ENCODE measurements around the gene HSPBAP1.

Gene HSPBAP1

DNA sequence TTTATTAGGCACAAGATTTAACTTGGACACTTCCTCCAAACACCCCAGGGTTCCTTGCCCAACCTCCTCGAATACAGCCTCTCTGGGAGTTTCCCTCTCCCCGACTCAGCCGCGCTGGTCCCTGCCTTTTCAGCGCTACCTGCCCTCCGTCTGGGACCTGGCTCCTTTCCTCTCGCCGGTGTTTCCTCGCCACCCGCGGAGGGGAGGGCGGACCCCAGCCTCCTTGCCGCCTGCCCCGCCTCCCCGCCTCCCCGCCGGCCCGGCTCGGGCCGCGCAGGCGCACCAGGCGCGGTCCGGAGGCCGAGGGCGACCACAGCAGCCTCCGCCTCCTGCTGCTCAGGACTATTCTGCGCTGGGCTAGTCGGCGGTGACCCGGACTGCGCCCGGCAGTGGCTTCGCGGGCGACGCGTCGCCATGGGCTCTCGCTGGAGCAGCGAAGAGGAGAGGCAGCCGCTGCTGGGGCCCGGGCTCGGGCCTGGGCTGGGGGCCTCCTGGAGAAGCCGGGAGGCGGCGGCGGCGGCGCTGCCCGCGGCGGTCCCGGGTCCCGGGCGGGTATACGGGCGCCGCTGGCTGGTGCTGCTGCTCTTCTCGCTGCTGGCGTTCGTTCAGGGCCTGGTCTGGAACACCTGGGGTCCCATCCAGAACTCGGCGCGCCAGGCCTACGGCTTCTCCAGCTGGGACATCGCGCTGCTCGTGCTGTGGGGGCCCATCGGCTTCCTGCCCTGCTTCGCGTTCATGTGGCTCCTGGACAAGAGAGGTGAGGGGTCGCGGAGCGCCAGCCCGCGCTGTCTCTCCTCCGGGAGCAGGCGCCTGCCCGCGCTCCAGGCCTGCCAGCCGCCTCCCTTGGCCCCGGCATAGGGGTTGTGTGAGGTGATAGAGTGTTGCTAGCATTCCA, 1.4 kb upstream of the HSPBAP1 start, which contains the start of gene SLC49A4:
SLC49A4 (plus strand) TSS at position 291 of the 895 bp plus-strand sequence; CDS start at position 415, 124 bp downstream.
- no peaks in the 10 kb centered on the region for H3K79me1 ChIP-seq (ENCODE audit: low read depth, low read length)
- no CpG with 5 or more reads among the region's 84 CpGs for WGBS, 2 donors (ENCODE audit: extremely low coverage in 2 of 2, insufficient read length in 2 of 2, insufficient replicate concordance in 1 of 2)
- H3K4me1 ChIP-seq (ENCODE audit: control insufficient read depth in 2 of 2, insufficient read depth in 1 of 2, low read depth in 1 of 2, low read length in 2 of 2), result peaks cover 4% of the 10 kb centered on the region in 2 donors

DNA sequence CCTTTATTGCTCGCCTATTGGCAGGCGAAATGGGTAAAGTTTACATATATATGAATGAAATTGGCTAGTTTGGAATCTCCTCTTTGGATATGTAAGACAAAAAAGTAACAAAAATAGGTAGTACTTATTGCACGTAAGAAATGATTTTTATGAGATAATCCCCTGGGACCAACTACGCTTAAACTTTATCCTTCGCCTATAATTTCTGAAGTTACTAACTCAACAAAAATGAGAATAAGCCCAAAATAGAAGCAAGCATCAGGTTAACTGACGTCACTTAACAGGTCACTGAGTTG, 800 bp upstream of the HSPBAP1 start:
- no CpG with 5 or more reads among the region's 6 CpGs for WGBS, 2 donors (ENCODE audit: extremely low coverage in 2 of 2, insufficient read length in 2 of 2, insufficient replicate concordance in 1 of 2)
- Histone ChIP-seq H3K23ac (ENCODE audit: low read depth, low read length, poor library complexity) (no peak overlapping the region), H3K27ac (replicated peaks; ENCODE audit: low read length) (peak overlapping the region; percentile 67)

More for the DNA sequence above, 1.4 kb upstream of the HSPBAP1 start, which contains the start of gene SLC49A4:
- Histone ChIP-seq H4K91ac (ENCODE audit: low read depth, low read length, poor library complexity) (no peak within 1 kb of the TSS), H4K8ac (ENCODE audit: low read depth, low read length) (no peak within 1 kb of the TSS), H3K4me3 (ENCODE audit: low read length in 2 of 2) (peak within 1 kb of the TSS; percentile 55 to 90), H3K36me3 (replicated peaks in 1 of 2; ENCODE audit: control insufficient read depth in 2 of 2, insufficient read depth in 2 of 2, low read length in 2 of 2) (no peaks in the 10 kb centered on the region), H3K9me3 (replicated peaks in 1 of 2; ENCODE audit: control insufficient read depth in 2 of 2, insufficient read depth in 1 of 2, low read depth in 1 of 2, low read length in 2 of 2) (peaks cover 0 to 4% of the 10 kb centered on the region in 2 donors), H2BK12ac (ENCODE audit: low read length) (no peak within 1 kb of the TSS), H3K4me2 (ENCODE audit: insufficient read depth, low read length, poor library complexity, severe bottlenecking) (peak within 1 kb of the TSS; percentile 92), H3K23ac (ENCODE audit: low read depth, low read length, poor library complexity) (peak within 1 kb of the TSS; percentile 67), H2BK120ac (ENCODE audit: low read depth, low read length) (no peak within 1 kb of the TSS), H3K14ac (ENCODE audit: low read length) (no peak within 1 kb of the TSS), H2BK15ac (ENCODE audit: low read length) (no peak within 1 kb of the TSS), H2AK5ac (ENCODE audit: low read depth, low read length) (no peak within 1 kb of the TSS), H2BK5ac (ENCODE audit: low read length) (no peak within 1 kb of the TSS), H3K27me3 (ENCODE audit: control insufficient read depth in 3 of 3, insufficient read depth in 3 of 3, low read depth in 1 of 3, low read length in 3 of 3) (no peaks in the 10 kb centered on the region), H3K27ac (replicated peaks; ENCODE audit: low read length) (peak within 1 kb of the TSS; percentile 72), H3K4ac (ENCODE audit: low read length) (no peak within 1 kb of the TSS), H3K18ac (ENCODE audit: low read length) (peak within 1 kb of the TSS; percentile 95), H3K9ac (ENCODE audit: low read depth, low read length, poor library complexity) (peak within 1 kb of the TSS; percentile 90), H2AFZ (ENCODE audit: low read length) (peak within 1 kb of the TSS; percentile 85)
- peak; percentile 87 for DNase-seq (ENCODE audit: low spot score)

DNA sequence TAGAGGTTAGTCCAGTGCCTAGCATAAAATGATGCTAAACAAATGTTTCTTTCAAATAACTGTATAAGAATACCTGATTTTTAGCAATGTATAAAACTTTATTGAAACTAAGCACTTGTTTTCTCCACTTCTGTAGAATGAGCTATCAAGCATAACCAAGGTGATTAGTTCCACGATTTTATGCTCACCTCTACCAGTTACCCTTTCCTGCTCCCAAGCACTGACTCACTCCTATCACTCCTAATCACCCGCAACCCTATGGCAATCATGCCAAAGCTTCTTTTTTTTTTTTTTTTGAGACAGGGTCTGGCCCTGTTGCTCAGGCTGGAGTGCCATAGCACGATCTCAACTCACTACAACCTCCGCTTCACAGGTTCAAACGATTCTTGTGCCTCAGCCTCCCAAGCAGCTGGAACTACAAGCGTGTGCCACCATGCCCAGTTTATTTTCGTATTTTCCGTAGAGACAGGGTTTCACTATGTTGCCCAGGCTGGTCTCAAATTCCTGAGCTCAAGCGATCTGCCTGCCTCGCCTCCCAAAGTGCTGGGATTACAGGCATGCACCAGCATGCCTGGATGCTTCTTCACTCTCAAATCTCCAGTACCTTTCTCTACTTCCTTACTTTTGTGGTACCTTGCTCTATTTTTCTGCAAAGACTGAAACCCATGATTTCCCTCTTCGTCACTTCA, 3.9 kb downstream of the HSPBAP1 start:
- no peak overlapping the region for H2BK12ac ChIP-seq (ENCODE audit: low read length)
- no peak overlapping the region for H3K4me2 ChIP-seq (ENCODE audit: insufficient read depth, low read length, poor library complexity, severe bottlenecking)
- H2BK120ac ChIP-seq (ENCODE audit: low read depth, low read length), result no peak overlapping the region
- H3K79me1 ChIP-seq (ENCODE audit: low read depth, low read length), result no peaks in the 10 kb centered on the region
- peaks cover 0 to 4% of the 10 kb centered on the region in 2 donors for H3K4me1 ChIP-seq (ENCODE audit: control insufficient read depth in 2 of 2, insufficient read depth in 1 of 2, low read depth in 1 of 2, low read length in 2 of 2)
- no peak overlapping the region for H2BK15ac ChIP-seq (ENCODE audit: low read length)
- H3K18ac ChIP-seq (ENCODE audit: low read length), result no peak overlapping the region
- no peak overlapping the region for H2BK5ac ChIP-seq (ENCODE audit: low read length)
- no peak overlapping the region for H2AFZ ChIP-seq (ENCODE audit: low read length)
- H3K27me3 ChIP-seq (ENCODE audit: control insufficient read depth in 3 of 3, insufficient read depth in 3 of 3, low read depth in 1 of 3, low read length in 3 of 3), result no peaks in the 10 kb centered on the region
- no peaks in the 10 kb centered on the region for H3K9me3 ChIP-seq (replicated peaks in 1 of 2; ENCODE audit: control insufficient read depth in 2 of 2, insufficient read depth in 1 of 2, low read depth in 1 of 2, low read length in 2 of 2)
- WGBS, 2 donors (ENCODE audit: extremely low coverage in 2 of 2, insufficient read length in 2 of 2, insufficient replicate concordance in 1 of 2), result no CpG with 5 or more reads among the region's 11 CpGs
- DNase-seq (ENCODE audit: low spot score), result no peak
- H3K14ac ChIP-seq (ENCODE audit: low read length), result no peak overlapping the region
- H4K8ac ChIP-seq (ENCODE audit: low read depth, low read length), result no peak overlapping the region
- no peaks in the 10 kb centered on the region for H3K36me3 ChIP-seq (replicated peaks in 1 of 2; ENCODE audit: control insufficient read depth in 2 of 2, insufficient read depth in 2 of 2, low read length in 2 of 2)
- H3K9ac ChIP-seq (ENCODE audit: low read depth, low read length, poor library complexity), result no peak overlapping the region
- H3K4ac ChIP-seq (ENCODE audit: low read length), result no peak overlapping the region
- H3K27ac ChIP-seq (replicated peaks; ENCODE audit: low read length), result no peak overlapping the region
- H3K4me3 ChIP-seq (ENCODE audit: low read length in 2 of 2), result no peak overlapping the region
- H4K91ac ChIP-seq (ENCODE audit: low read depth, low read length, poor library complexity), result no peak overlapping the region
- no peak overlapping the region for H2AK5ac ChIP-seq (ENCODE audit: low read depth, low read length)
- H3K23ac ChIP-seq (ENCODE audit: low read depth, low read length, poor library complexity), result no peak overlapping the region

More for the DNA sequence above, 800 bp upstream of the HSPBAP1 start:
- H3K27me3 ChIP-seq (ENCODE audit: control insufficient read depth in 3 of 3, insufficient read depth in 3 of 3, low read depth in 1 of 3, low read length in 3 of 3), result no peaks in the 10 kb centered on the region
- no peaks in the 10 kb centered on the region for H3K36me3 ChIP-seq (replicated peaks in 1 of 2; ENCODE audit: control insufficient read depth in 2 of 2, insufficient read depth in 2 of 2, low read length in 2 of 2)
- H4K8ac ChIP-seq (ENCODE audit: low read depth, low read length), result no peak overlapping the region
- H3K9ac ChIP-seq (ENCODE audit: low read depth, low read length, poor library complexity), result peak overlapping the region; percentile 65
- peaks cover 0 to 4% of the 10 kb centered on the region in 2 donors for H3K9me3 ChIP-seq (replicated peaks in 1 of 2; ENCODE audit: control insufficient read depth in 2 of 2, insufficient read depth in 1 of 2, low read depth in 1 of 2, low read length in 2 of 2)
- no peak overlapping the region for H3K14ac ChIP-seq (ENCODE audit: low read length)
- H2AK5ac ChIP-seq (ENCODE audit: low read depth, low read length), result no peak overlapping the region
- no peak overlapping the region for H2BK5ac ChIP-seq (ENCODE audit: low read length)
- no peak overlapping the region for H3K4ac ChIP-seq (ENCODE audit: low read length)
- peak overlapping the region; percentile 92 for H3K4me2 ChIP-seq (ENCODE audit: insufficient read depth, low read length, poor library complexity, severe bottlenecking)
- H3K4me3 ChIP-seq (ENCODE audit: low read length in 2 of 2), result peak overlapping the region; percentile 55 to 81
- no peak overlapping the region for H2BK15ac ChIP-seq (ENCODE audit: low read length)
- H2AFZ ChIP-seq (ENCODE audit: low read length), result peak overlapping the region; percentile 85
- no peak overlapping the region for H3K18ac ChIP-seq (ENCODE audit: low read length)
- H4K91ac ChIP-seq (ENCODE audit: low read depth, low read length, poor library complexity), result no peak overlapping the region
- no peaks in the 10 kb centered on the region for H3K79me1 ChIP-seq (ENCODE audit: low read depth, low read length)
- DNase-seq (ENCODE audit: low spot score), result no peak
- peaks cover 4% of the 10 kb centered on the region in 2 donors for H3K4me1 ChIP-seq (ENCODE audit: control insufficient read depth in 2 of 2, insufficient read depth in 1 of 2, low read depth in 1 of 2, low read length in 2 of 2)
- H2BK120ac ChIP-seq (ENCODE audit: low read depth, low read length), result no peak overlapping the region
- no peak overlapping the region for H2BK12ac ChIP-seq (ENCODE audit: low read length)

DNA sequence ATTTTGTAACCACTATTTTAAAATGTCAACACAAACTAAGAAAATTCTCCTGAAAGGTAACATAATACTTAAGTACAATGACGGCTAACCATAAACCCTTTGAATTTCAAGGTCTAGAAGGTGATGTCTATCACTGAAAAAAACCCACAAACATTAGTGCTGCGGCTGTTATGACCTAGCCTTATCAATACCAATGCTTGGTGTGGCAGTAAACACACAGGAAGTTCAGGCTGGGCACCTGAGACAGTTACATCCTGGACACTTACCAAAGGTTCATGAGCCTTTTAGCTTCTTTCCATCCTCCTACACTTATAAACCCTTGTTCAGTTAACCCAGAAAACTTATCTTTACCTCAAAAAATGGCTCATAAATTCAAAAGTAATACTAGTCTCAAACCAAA, 5.8 kb downstream of the HSPBAP1 start:
- no peak overlapping the region for H3K4ac ChIP-seq (ENCODE audit: low read length)
- no peak overlapping the region for H2AK5ac ChIP-seq (ENCODE audit: low read depth, low read length)
- H3K18ac ChIP-seq (ENCODE audit: low read length), result no peak overlapping the region
- H3K23ac ChIP-seq (ENCODE audit: low read depth, low read length, poor library complexity), result no peak overlapping the region
- H2BK12ac ChIP-seq (ENCODE audit: low read length), result no peak overlapping the region
- no peak overlapping the region for H2BK120ac ChIP-seq (ENCODE audit: low read depth, low read length)
- no peak overlapping the region for H2BK5ac ChIP-seq (ENCODE audit: low read length)
- no peak overlapping the region for H3K4me2 ChIP-seq (ENCODE audit: insufficient read depth, low read length, poor library complexity, severe bottlenecking)
- DNase-seq (ENCODE audit: low spot score), result no peak
- H3K14ac ChIP-seq (ENCODE audit: low read length), result no peak overlapping the region
- H3K27me3 ChIP-seq (ENCODE audit: control insufficient read depth in 3 of 3, insufficient read depth in 3 of 3, low read depth in 1 of 3, low read length in 3 of 3), result no peaks in the 10 kb centered on the region
- peaks cover 0 to 1% of the 10 kb centered on the region in 2 donors for H3K4me1 ChIP-seq (ENCODE audit: control insufficient read depth in 2 of 2, insufficient read depth in 1 of 2, low read depth in 1 of 2, low read length in 2 of 2)
- no peak overlapping the region for H3K4me3 ChIP-seq (ENCODE audit: low read length in 2 of 2)
- H4K8ac ChIP-seq (ENCODE audit: low read depth, low read length), result no peak overlapping the region
- H2BK15ac ChIP-seq (ENCODE audit: low read length), result no peak overlapping the region
- no peak overlapping the region for H4K91ac ChIP-seq (ENCODE audit: low read depth, low read length, poor library complexity)
- no peaks in the 10 kb centered on the region for H3K36me3 ChIP-seq (replicated peaks in 1 of 2; ENCODE audit: control insufficient read depth in 2 of 2, insufficient read depth in 2 of 2, low read length in 2 of 2)
- H3K9me3 ChIP-seq (replicated peaks in 1 of 2; ENCODE audit: control insufficient read depth in 2 of 2, insufficient read depth in 1 of 2, low read depth in 1 of 2, low read length in 2 of 2), result no peaks in the 10 kb centered on the region
- WGBS, 2 donors (ENCODE audit: extremely low coverage in 2 of 2, insufficient read length in 2 of 2, insufficient replicate concordance in 1 of 2), result no CpG with 5 or more reads among the region's 2 CpGs
- H2AFZ ChIP-seq (ENCODE audit: low read length), result no peak overlapping the region
- H3K79me1 ChIP-seq (ENCODE audit: low read depth, low read length), result no peaks in the 10 kb centered on the region
- H3K27ac ChIP-seq (replicated peaks; ENCODE audit: low read length), result no peak overlapping the region
- H3K9ac ChIP-seq (ENCODE audit: low read depth, low read length, poor library complexity), result no peak overlapping the region
